GM19238 (cell line): ENCODE results near the gene PCSK9.
"Not testable (repeated sequence)": the region's sequence is repeated elsewhere in the genome, so short reads cannot be mapped to it uniquely, and the experiment has no call there.

Experiments
- DNase-seq: peaks from one replicate; pipeline ENCODE4 v3.0.0; 2011; ENCODE audit warnings: low spot score; ENCODE audit not compliant: insufficient read length

PCSK9 gene

DNA sequence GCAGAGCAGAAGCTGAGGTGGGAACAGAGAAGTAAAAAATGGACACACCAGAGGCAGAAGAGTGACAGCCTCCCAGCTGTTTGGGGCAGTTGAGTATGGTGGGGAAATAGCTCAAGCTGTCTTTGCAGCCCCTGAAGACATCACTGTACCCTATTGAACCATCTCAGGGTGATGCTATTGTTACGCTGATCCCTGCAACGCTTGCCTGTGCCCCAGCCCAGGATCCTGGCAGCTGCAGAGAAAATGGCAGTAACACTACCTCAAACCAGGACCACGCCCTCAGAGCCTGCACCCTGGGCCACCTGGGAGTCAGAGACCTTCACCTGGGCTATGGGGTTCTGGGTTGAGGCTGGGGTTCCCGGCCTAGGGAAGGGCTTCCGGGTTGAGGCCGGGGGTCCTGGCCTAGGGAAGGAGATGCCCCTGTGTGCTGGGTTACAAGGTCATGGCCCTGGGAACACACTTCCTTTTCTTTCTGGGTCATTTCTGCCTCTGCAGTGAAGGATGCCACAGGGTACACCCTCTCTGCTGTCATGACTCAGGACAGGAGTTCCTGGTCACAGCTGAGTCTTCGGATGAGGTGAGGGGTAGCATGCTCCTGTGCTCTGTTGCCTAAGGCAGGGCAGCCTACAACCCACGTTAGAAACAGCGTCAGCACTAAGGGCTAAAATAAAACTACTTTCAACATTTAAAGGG is 29.0 kb upstream of the PCSK9 start:
- no peak for DNase-seq

DNA sequence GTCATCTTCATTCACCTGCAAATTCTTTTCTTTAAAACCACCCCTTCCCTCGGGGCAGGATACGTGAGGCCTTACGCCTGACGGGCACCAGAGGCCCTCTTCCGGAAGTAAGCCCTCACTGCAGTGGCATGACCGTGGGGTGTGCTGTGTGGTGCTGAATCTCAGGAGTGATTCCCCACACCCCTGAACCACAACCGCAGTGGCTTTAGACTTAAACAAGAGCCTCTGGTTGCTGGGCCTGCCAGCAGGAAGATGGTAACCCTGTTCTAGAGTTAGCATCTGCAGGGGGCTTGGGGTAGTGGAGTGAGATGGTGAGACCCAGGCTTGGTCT is 28.5 kb upstream of the PCSK9 start:
- DNase-seq: no peak

DNA sequence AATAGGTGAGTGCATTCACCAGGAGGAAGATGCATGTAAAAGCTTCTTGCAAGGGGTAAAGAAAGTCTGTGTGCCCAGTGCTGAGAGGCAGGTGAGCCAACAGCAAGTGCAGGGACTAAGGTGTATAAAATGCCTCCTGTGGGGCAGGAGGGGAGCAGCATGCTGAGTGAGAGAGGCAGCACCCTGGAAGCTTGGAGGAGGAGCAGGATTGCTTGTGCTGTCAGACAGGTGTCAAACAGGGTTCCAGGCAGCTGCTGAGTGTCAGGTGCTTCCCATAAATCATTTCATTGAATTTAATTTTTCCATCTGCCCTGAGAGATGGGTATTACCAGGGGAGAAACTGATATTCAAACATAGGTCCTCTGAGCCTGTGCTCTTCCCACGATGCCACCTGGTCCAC is 26.7 kb upstream of the PCSK9 start:
- DNase-seq: no peak

DNA sequence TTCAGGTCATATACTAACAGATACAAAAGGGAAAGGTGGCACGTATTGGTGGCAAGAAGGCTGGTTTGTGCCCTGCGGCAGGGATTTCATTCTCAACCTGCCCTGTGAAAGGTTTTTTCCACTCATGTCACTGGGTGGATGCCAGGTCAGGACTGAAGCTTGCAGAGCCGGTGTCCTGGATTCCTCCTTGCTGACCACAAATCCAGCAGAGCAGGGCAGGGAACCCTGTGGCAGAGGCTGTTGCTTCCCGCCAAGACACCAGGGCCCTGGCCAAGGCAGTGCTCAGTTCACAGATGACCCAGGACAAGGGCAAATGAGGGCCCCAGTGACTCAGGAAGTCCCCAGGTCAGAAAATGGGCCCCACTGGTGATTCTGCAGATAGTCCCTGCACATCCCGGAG is 24.2 kb upstream of the PCSK9 start:
- no peak for DNase-seq

DNA sequence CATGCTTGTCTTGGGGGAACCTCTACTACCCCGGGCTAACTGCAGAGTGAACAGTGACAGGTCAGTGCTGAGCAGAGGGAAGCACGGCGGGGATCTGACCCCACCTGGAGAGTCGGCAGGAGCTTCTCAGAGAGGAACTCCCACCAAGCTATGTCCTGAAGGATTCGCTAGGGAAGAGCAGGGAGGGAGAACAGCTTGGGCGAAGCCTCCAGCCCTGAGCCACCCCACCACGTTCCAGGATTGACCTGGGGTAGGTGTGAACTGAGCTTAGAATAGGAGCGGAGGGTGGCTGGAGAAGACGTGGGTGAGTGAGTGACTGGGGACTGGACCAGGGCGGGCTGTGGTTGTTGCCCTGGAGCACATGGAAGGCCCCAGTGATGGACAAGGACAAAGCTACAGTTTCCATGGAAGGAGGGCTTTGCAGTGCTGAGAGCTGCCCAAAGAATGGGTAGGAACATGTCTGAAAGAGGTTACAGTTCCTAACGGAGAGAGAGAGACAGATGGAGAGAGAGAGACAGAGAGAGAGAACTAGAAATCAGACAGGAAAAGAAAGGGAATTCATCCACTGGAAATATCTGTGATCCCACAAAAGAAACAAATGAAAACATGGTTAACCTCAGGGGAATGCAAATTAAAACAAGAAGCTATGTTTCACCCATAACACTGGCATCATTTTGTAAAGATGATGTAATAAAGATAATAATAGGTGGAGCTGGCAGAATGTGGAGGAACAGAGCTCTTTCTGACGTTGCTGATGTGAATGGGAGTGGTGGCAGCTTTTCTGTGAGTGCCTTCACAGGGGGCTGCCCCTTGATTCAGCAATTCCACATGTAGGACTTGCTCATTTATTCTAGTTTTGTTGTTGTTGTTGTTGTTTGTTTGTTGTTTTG is 23.4 kb upstream of the PCSK9 start:
- no peak for DNase-seq

DNA sequence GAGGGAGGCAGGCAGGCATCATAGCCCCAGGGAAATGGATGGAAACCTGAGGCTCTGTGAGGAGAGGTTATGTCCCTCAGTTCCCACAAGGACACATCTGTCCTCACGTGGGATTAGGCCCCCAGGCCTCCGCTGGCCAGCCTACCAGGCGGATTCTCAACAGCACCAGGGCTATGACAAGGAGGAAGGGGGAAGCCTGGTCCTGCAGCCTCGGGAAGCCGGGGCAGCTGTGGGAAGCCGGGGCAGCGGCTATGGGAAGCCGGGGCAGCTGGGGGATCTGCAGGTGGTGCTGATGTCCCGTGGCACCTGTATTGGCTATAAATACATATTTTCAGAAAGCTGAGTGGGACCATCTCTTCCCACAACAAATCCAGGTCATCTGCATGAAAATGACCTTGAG is 21.0 kb upstream of the PCSK9 start:
- no peak for DNase-seq

DNA sequence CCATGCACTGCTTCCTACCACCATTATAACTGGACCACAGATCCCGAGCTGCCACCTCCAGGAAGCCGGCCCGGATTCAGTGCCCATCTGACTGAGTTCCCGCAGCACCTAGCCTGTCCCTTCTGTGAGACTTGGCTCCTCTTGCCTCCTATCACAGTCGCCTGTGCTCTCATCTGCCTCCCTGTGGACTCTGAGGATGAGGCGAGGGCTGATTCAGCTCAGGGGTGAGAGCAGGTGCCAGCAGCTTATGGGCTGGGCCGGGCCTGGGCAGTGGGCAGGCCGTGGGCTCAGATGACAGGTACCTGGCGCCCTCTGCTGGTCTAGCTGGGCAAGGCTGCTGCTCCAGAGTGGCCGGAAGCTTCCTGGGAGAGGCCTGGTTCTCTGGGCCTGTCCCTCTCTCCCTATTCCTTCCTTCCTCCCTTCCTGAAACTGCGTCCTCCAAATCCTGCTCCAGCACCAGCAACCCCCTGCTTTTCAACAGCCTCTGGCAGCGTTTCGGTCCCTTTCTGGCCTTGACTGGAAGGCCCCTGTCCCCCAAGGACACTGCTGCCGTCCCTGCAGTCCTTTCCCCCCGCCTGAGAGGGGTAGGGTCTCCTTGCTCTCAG is 17.3 kb upstream of the PCSK9 start:
- DNase-seq: peak; percentile 76

DNA sequence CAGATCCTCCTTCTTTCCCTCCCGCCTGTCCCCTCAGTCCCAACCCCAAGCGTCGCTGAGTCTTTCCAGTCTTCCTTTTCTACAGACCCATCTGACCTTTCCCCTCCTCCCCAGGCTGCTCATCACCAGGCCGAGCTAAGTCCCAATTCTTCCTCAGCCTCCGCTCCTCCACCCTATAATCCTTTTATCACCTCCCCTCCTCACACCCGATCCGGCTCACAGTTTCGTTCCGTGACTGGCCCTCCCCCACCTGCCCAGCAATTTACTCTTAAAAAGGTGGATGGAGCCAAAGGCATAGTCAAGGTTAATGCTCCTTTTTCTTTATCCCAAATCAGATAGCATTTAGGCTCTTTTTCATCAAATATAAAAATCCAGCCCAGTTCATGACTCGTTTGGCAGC is 15.2 kb upstream of the PCSK9 start:
- DNase-seq: not testable (repeated sequence)

DNA sequence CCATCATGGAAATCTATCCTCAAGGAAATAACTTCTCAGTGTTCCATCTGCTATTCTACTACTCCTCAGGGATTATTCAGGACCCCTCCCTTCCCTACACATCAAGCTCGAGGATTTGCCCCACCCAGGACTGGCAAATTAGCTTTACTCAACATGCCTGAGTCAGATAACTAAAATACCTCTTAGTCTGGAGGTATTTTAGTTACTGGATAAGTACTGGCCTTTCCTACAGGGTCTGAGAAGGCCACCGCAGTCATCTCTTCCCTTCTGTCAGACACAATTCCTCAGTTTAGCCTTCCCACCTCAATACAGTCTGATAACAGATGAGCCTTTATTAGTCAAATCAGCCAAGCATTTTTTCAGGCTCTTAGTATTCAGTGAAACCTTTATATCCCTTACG is 12.7 kb upstream of the PCSK9 start:
- not testable (repeated sequence) for DNase-seq

DNA sequence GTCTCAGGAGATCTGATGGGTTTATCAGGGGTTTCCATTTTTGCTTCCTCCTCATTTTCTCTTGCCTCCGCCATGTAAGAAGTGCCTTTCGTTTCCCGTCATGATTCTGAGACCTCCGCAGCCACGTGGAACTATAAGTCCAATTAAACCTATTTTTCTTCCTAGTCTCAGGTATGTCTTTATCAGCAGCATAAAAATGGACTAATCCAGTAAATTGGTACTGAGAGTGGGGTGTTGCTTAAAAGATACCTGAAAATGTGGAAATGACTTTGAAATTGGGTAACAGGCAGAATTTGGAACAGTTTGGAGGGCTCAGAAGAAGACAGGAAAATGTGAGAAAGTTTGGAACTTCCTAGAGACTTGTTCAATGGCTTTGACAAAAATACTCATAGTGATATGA is 8.2 kb upstream of the PCSK9 start:
- DNase-seq: not testable (repeated sequence)

DNA sequence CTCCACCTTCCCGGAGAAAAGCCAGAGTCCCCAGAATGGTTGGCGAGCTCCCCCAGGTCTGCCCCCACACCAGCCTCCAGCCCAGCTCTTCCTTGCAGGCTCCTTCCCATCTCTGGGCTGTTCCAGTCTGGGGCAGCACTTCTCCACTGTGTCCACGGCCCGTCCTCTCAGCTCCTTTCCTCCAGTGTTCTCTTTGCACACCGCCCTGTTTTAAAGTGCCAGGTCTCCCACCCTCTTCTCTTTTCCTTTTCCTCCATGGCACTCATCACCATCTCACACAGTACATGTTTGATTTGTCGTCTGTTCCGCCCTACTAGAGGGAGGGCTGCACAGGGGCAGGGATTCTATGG is 6.1 kb upstream of the PCSK9 start:
- DNase-seq: no peak

DNA sequence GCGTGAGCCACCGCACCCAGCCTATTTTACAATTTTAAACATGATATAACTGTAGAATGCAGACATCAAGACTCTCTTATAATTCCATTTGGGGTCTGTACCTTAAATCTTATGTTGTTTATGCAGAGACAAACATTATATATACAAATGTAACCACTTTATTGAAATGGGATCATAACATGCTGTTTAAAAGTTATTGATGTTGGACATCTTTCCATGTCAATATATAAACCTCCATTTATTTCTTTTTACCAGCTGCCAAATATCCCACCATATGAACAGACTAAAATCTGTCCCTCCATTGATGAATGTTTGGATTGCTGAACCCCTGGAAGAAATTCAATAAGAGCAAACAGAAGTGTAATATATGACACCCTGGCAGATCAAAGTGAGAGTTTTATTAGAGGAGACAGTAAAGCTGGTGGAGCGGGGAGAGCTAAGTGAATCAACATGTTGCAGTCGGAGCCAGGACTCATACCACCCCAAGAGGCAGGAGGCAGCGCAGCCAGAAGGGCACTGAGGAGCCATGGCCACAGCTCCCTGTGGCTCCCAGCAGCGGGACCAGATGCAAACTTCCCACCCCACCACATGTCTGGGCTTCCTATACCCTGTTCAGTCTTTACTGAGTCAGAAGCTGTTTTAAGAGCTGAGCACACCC is 4.7 kb upstream of the PCSK9 start:
- no peak for DNase-seq

DNA sequence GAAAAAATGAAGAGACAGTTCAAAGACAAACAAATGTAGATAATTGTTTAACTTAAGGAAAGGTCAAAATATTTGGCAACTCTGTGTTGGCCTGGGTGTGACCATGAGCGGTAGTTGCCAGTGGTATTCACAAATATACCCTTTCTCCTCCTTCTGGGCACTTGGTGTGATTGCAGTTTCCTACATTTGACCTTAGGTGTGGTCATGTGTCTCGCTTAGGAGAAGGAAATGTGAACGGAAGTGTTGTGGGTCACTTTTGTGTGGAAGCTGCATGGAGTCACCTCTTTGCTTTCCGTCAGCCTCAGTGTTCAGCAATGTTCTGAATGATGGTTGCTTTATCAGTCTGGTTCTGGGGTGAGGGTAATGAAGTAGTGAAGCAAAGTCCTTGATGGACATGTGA is 3.4 kb upstream of the PCSK9 start:
- DNase-seq: no peak

DNA sequence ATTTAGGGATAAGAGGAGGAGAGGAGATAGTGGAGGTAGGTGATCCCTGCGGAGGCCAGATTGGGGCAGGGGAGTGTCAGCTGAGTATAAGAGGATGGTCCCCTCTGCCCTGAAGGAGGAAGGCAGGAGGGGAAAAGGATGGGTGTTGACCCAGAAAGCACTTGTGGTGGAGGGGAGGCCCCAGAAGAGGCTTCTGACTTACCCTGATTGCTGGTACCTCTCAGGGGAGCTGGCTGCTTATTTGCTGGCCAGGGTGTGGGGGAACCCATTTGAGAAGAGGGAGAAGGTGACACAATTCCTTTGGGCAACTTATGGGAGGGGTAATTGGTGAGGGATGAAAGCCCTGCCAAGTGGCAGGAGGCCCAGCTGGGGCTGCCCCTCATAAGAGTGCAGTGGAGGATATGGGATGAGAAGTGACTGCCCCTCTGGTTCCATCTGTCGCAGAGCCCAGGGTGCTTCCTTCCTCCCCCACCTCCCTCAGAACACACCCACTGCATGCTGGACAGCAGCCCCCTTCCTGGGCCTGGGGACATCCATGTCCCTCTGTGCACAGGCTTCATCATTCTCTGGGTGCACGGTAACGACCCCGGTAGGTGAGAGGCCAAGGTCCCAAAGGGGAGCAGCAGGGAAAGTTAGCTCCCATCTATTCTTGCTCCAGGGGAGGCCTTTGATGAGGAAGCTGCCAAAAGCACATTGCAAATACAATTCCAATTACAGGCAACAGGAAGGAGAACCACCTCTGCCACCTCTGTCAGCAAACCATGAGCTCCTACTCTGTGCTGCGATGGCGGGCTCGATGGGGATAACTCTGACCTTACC is 1.4 kb upstream of the PCSK9 start:
- DNase-seq: no peak

DNA sequence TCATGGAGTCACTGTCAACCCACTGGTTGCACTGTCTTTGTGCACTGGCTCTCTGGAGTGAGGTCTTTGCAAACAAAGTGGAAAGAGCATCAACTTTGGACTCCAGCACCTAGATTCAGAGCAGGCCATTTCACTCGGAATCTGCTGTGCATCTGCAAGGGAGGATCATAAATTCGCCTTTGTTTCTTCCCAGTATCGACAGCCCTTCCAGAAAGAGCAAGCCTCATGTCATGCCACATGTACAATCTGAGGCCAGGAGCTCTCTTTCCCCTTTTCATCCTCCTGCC is 853 bp upstream of the PCSK9 start:
- no peak for DNase-seq

DNA sequence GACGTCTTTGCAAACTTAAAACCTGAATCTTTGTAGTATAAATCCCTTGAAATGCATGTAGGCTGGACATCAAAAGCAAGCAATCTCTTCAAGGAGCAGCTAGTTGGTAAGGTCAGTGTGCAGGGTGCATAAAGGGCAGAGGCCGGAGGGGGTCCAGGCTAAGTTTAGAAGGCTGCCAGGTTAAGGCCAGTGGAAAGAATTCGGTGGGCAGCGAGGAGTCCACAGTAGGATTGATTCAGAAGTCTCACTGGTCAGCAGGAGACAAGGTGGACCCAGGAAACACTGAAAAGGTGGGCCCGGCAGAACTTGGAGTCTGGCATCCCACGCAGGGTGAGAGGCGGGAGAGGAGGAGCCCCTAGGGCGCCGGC is 390 bp upstream of the PCSK9 start:
- DNase-seq: no peak

DNA sequence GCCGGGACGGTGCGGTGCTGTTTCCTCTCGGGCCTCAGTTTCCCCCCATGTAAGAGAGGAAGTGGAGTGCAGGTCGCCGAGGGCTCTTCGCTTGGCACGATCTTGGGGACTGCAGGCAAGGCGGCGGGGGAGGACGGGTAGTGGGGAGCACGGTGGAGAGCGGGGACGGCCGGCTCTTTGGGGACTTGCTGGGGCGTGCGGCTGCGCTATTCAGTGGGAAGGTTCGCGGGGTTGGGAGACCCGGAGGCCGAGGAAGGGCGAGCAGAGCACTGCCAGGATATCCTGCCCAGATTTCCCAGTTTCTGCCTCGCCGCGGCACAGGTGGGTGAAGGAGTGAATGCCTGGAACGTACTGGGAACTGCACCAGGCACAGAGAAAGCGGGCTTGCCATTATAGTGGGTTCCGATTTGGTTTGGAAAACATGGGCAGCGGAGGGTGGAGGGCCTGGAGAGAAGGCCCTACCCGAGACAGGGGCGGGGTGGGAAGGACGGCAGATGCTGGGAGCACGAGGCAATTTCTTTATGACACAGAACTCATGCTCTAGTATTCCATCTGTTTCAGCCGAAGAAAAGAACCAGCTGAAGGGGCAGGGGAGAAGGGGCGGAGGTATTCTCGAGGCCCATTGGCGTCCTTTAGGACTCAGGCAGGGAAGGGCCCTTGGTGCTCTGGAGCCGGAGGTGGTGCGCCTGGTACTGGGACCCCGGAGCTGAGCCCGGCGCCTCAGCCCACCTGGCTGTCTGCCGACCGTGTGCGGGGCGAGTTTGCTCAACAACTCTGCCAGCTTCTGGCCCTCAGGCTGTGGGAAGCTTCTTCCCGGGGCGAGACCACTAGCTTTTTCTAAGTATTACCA is 960 bp downstream of the PCSK9 start:
- no peak for DNase-seq

DNA sequence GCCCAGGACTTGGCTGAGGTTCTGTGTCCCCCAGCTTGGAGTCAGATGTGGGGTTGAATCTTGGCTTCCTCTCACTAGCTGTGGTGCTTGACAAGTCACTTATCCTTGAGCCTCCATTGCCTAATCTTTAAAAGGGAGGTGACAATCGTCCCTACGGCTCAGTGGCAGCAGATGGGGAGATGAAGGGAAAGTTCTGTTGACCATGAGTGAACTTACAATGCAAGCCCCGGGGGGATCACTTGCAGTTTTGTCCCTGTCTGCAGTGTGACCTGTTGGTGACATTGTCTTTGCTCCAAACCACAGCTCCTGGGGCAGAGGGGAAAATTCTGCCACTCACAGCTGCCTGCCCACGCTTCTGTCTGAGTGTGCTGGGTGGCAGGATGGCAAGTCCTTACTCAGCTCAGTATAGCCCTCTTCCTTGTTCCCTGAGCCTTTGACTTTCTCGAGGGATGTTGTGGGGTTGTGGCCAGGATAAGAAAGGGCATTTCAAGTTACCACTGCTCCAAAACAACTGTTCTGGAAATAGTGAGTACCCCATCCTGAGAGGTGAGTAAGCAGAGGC is 1.7 kb downstream of the PCSK9 start:
- no peak for DNase-seq

DNA sequence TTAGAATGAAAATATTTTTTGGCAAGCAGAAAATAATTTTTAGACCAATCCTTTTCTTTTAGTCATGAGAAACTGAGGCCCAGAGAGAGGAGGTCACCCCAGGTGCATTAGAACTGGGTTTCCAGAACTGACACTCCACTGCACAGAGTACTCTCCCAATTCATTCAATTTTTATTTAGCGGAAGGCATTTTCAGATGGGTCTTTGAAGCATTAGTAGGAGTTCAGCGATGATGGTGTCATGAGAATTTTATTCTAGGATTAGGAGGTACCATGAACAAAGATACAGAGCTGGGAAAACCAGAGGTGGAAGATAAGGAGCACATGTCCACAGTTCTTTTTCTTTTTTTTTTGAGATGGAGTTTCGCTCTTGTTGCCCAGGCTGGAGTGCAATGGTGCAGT is 2.3 kb downstream of the PCSK9 start:
- no peak for DNase-seq

DNA sequence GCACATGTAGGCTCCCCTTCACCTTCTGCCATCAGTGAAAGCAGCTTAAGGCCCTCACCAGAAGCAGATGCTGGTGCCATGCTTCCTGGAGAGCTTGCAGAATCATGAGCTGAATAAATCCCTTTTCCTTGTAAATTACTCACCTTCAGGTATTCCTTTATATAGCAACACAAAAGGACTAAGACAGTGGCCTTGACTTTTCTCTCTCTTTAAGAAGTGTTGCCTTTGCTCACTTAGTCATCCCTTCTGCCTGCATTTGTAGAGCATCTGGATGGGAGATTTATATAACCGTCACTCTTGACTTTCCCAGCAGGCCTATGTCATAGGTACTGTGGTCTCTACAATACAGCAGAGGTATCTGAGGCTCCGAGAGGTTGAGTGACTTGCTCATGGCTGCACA is 3.7 kb downstream of the PCSK9 start:
- DNase-seq: no peak
